ENCODE data around the gene PNPLA5.
"Not testable (repeated sequence)": the region's sequence is repeated elsewhere in the genome, so short reads cannot be mapped to it uniquely, and the experiment has no call there.

Gene PNPLA5

GRCh38 chr22:43891360-43892182, at the start of gene PNPLA5:
PNPLA5 (minus strand) TSS chr22:43892013; CDS start chr22:43891880, 133 bp downstream.
- DNase-seq, result no peak

- DNase-seq, result no peak
Observed at GRCh38 chr22:43941449-43941848, 49.6 kb upstream of the PNPLA5 start.

GRCh38 chr22:43931771-43932170, 40.0 kb upstream of the PNPLA5 start:
- DNase-seq, result no peak

GRCh38 chr22:43928908-43929307, 37.1 kb upstream of the PNPLA5 start:
- DNase-seq, result no peak

- DNase-seq, result no peak
Observed at GRCh38 chr22:43928468-43928867, 36.7 kb upstream of the PNPLA5 start.

GRCh38 chr22:43926349-43926710, 34.5 kb upstream of the PNPLA5 start:
- DNase-seq, result no peak

- DNase-seq, result no peak
Observed at GRCh38 chr22:43925433-43926348, 33.9 kb upstream of the PNPLA5 start.

GRCh38 chr22:43924877-43925276, 33.1 kb upstream of the PNPLA5 start:
- no peak for DNase-seq

- DNase-seq, result peak; percentile 22 to 23
Observed at GRCh38 chr22:43923631-43924464, 32.0 kb upstream of the PNPLA5 start, which contains the start of gene PNPLA3. PNPLA3 (plus strand) TSS chr22:43923805; CDS start chr22:43923912, 107 bp downstream.

- DNase-seq, result peak in 1 of 2 experiments; percentile 23
Observed at GRCh38 chr22:43923191-43923590, 31.4 kb upstream of the PNPLA5 start.

GRCh38 chr22:43922123-43922522, 30.3 kb upstream of the PNPLA5 start:
- DNase-seq, result no peak

GRCh38 chr22:43921370-43921769, 29.6 kb upstream of the PNPLA5 start:
- DNase-seq, result no peak

GRCh38 chr22:43919106-43919973, 27.5 kb upstream of the PNPLA5 start:
- no peak for DNase-seq

GRCh38 chr22:43917521-43917920, 25.7 kb upstream of the PNPLA5 start:
- DNase-seq, result no peak

- DNase-seq, result no peak
Observed at GRCh38 chr22:43911351-43911750, 19.5 kb upstream of the PNPLA5 start.

- DNase-seq, result no peak
Observed at GRCh38 chr22:43910178-43910695, 18.4 kb upstream of the PNPLA5 start.

- DNase-seq, result no peak
Observed at GRCh38 chr22:43909708-43910107, 17.9 kb upstream of the PNPLA5 start.

- no peak for DNase-seq
Observed at GRCh38 chr22:43905681-43906080, 13.9 kb upstream of the PNPLA5 start.

GRCh38 chr22:43904412-43904811, 12.6 kb upstream of the PNPLA5 start:
- DNase-seq, result not testable (repeated sequence)

GRCh38 chr22:43903033-43903432, 11.2 kb upstream of the PNPLA5 start:
- DNase-seq, result not testable (repeated sequence)

- no peak for DNase-seq
Observed at GRCh38 chr22:43901976-43902643, 10.3 kb upstream of the PNPLA5 start.

All from Kasumi-1 (cell line).